Panc1 (cell line): ENCODE results near the gene OR2V1.

Experiments
- CTCF ChIP-seq: fragments of 450-650 bp; IDR thresholded peaks from 2 replicates; pipeline ENCODE4 v1.5.1; 2017; ENCODE audit warnings: mild to moderate bottlenecking
- POLR2AphosphoS5 ChIP-seq: IDR thresholded peaks from 2 replicates; pipeline ENCODE4 v1.6.1; 2012; ENCODE audit warnings: mild to moderate bottlenecking, low read depth, low read length, moderate library complexity
- TF ChIP-seq, protein P1 (sequence below), 2 experiments: IDR thresholded peaks; 2 replicates each; pipeline ENCODE4 v1.6.1; 2011 to 2012; ENCODE audit warnings: low read depth in 2 of 2, control low read depth in 1 of 2, low read length in 1 of 2, mild to moderate bottlenecking in 1 of 2, moderate library complexity in 1 of 2; ENCODE audit not compliant: insufficient read depth in 1 of 2

DNA sequence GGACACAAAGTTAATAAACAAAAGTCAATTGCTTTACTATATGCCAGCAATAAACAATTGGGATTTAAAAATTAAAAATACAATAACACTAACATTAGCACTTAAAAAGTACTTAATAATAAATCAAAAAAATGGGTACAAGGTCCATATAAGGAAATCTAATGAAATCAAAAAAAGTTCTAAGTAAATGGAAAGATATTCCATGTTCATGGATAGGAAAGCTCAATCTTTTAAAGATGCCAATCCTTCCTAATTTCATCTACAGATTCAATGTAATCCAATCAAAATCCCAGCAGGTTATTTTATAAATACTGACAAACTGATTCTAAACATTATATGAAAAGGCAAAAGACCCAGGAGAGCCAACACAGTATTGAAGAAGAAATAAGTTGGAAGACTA lies 49.0 kb downstream of the OR2V1 start:
- no peak for TF ChIP-seq CTCF
- no peak for TF ChIP-seq POLR2AphosphoS5
- TF ChIP-seq, protein P1, sequence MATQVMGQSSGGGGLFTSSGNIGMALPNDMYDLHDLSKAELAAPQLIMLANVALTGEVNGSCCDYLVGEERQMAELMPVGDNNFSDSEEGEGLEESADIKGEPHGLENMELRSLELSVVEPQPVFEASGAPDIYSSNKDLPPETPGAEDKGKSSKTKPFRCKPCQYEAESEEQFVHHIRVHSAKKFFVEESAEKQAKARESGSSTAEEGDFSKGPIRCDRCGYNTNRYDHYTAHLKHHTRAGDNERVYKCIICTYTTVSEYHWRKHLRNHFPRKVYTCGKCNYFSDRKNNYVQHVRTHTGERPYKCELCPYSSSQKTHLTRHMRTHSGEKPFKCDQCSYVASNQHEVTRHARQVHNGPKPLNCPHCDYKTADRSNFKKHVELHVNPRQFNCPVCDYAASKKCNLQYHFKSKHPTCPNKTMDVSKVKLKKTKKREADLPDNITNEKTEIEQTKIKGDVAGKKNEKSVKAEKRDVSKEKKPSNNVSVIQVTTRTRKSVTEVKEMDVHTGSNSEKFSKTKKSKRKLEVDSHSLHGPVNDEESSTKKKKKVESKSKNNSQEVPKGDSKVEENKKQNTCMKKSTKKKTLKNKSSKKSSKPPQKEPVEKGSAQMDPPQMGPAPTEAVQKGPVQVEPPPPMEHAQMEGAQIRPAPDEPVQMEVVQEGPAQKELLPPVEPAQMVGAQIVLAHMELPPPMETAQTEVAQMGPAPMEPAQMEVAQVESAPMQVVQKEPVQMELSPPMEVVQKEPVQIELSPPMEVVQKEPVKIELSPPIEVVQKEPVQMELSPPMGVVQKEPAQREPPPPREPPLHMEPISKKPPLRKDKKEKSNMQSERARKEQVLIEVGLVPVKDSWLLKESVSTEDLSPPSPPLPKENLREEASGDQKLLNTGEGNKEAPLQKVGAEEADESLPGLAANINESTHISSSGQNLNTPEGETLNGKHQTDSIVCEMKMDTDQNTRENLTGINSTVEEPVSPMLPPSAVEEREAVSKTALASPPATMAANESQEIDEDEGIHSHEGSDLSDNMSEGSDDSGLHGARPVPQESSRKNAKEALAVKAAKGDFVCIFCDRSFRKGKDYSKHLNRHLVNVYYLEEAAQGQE (IDR thresholded peaks at IDR 0.05; ENCODE audit: insufficient read depth in 1 of 2, low read depth in 2 of 2, low read length in 1 of 2) = no peak
